OCI-LY7 (cell line): ENCODE measurements around the gene THYN1. TPM values are rescaled to one million over a fixed set of nuclear protein-coding genes. Genes with fewer than 3 reads are reported as not detected.

ENCODE experiments used
- BruUV-seq: library from RNA; stranded (reverse); fragments of 400-500 nt; replicated peaks from 2 replicates; lab custom pipeline; 2021; lab: Mats Ljungman, UMichigan
- CTCF ChIA-PET: fragments of 300-600 bp; sonication (Branson Sonifier 250); formaldehyde crosslinking; loops from one replicate; lab custom pipeline; 2022; ENCODE audit warnings: antibody characterized with exemption; ENCODE audit not compliant: unreplicated experiment; lab: Charles Lee
- POLR2A ChIA-PET: fragments of 300-600 bp; sonication (Branson Sonifier 250); formaldehyde crosslinking; loops from one replicate; lab custom pipeline; 2022; ENCODE audit warnings: antibody characterized with exemption; lab: Charles Lee
- DNase-seq: peaks from one replicate; pipeline ENCODE4 v3.0.0-alpha.2; 2015; ENCODE audit warnings: low spot score
- H2AFZ ChIP-seq: fragments of 200-600 bp; sonication (generic), shearing (Covaris generic); 2 replicates; pipeline ENCODE4 v1.6.1; 2014; ENCODE audit warnings: mild to moderate bottlenecking, antibody characterized with exemption, low read length, moderate library complexity
- H3K27ac ChIP-seq: fragments of 200-600 bp; sonication (generic); 2 replicates; pipeline ENCODE4 v1.5.1; 2014; ENCODE audit warnings: mixed run types, low read depth, mild to moderate bottlenecking, moderate library complexity, low read length, inconsistent platforms; ENCODE audit not compliant: poor library complexity, severe bottlenecking
- H3K36me3 ChIP-seq: fragments of 200-600 bp; sonication (generic); 2 replicates; pipeline ENCODE4 v1.6.1; 2014; ENCODE audit warnings: mild to moderate bottlenecking, antibody characterized with exemption, low read length, moderate library complexity, mixed read lengths; ENCODE audit not compliant: insufficient read depth
- H3K4me1 ChIP-seq: fragments of 200-600 bp; sonication (generic); 2 replicates; pipeline ENCODE4 v1.5.1; 2014; ENCODE audit warnings: mild to moderate bottlenecking, low read length; ENCODE audit not compliant: insufficient read depth, poor library complexity, severe bottlenecking
- H3K4me2 ChIP-seq: fragments of 200-600 bp; sonication (generic); 2 replicates; pipeline ENCODE4 v1.6.1; 2014; ENCODE audit warnings: mild to moderate bottlenecking, low read length
- H3K4me3 ChIP-seq: fragments of 200-600 bp; sonication (generic); 2 replicates; pipeline ENCODE4 v1.5.1; 2014; ENCODE audit warnings: mild to moderate bottlenecking, low read depth, low read length; ENCODE audit not compliant: poor library complexity, severe bottlenecking
- H3K79me2 ChIP-seq: fragments of 200-600 bp; sonication (generic); 2 replicates; pipeline ENCODE4 v1.6.1; 2016; ENCODE audit warnings: low read depth, mild to moderate bottlenecking, low read length, moderate library complexity, mixed read lengths; ENCODE audit not compliant: insufficient read depth
- H3K9me2 ChIP-seq: fragments of 200-600 bp; sonication (generic); 2 replicates; pipeline ENCODE4 v1.6.1; 2016; ENCODE audit warnings: mild to moderate bottlenecking, low read length, mixed read lengths; ENCODE audit not compliant: insufficient read depth
- H3K9me3 ChIP-seq: fragments of 200-600 bp; sonication (generic); 2 replicates; pipeline ENCODE4 v1.6.1; 2014; ENCODE audit warnings: mild to moderate bottlenecking, mixed run types, low read length, mixed read lengths
- H4K20me1 ChIP-seq: fragments of 200-600 bp; sonication (generic); 2 replicates; pipeline ENCODE4 v1.6.1; 2014; ENCODE audit warnings: mild to moderate bottlenecking, antibody characterized with exemption, low read length, moderate library complexity, mixed read lengths; ENCODE audit not compliant: insufficient read depth
- CTCF ChIP-seq: fragments of 200-600 bp; sonication (generic); conservative IDR thresholded peaks from 2 replicates; pipeline ENCODE4 v1.5.1; 2014; ENCODE audit warnings: mild to moderate bottlenecking, antibody characterized with exemption, low read length, moderate library complexity, mixed read lengths
- EZH2phosphoT487 ChIP-seq: fragments of 200-600 bp; sonication (generic); IDR thresholded peaks from 2 replicates; pipeline ENCODE4 v1.6.1; 2018; ENCODE audit warnings: low read depth, borderline replicate concordance, mild to moderate bottlenecking, mixed run types, antibody characterized with exemption, low read length, moderate library complexity, mixed read lengths
- intact Hi-C: fragments of 100-400 bp; cut with micrococcal nuclease; formaldehyde crosslinking; loops from one replicate; pipeline ENCODE4 v1.10.0; 2022; ENCODE audit not compliant: unreplicated experiment
- total RNA-seq, 2 experiments: library from RNA; depleted of rRNA in 1 of 2; stranded (reverse); fragments of >200 nt in 1 of 2; shearing (Covaris generic) in 1 of 2; gene quantifications; 2 replicates each; pipeline ENCODE4 v1.2.3, GENCODE V29; 2014 to 2022

Gene THYN1
- total RNA-seq, 2 experiments from 2014 or later = 51.6 to 101 TPM

GRCh38 chr11:134267461-134267860, 14.3 kb upstream of the THYN1 start:
- no TSS peak for BruUV-seq
- no peaks in the 10 kb centered on the region for H3K9me3 ChIP-seq
- TF ChIP-seq EZH2phosphoT487 (no peak), CTCF (no peak)
- POLR2A ChIA-PET = no interaction called here
- H3K36me3 ChIP-seq = no peaks in the 10 kb centered on the region
- intact Hi-C loops = no loop called here
- no peak overlapping the region for H3K27ac ChIP-seq
- no peaks in the 10 kb centered on the region for H3K9me2 ChIP-seq
- H3K79me2 ChIP-seq = no peaks in the 10 kb centered on the region
- no peak overlapping the region for H3K4me2 ChIP-seq
- H2AFZ ChIP-seq = no peak overlapping the region
- no peaks in the 10 kb centered on the region for H3K4me1 ChIP-seq
- DNase-seq = no peak
- no peak overlapping the region for H3K4me3 ChIP-seq
- CTCF ChIA-PET = no interaction called here
- H4K20me1 ChIP-seq = no peaks in the 10 kb centered on the region

- no peaks in the 10 kb centered on the region for H3K4me1 ChIP-seq
- H3K4me3 ChIP-seq = no peak overlapping the region
- H3K27ac ChIP-seq = no peak overlapping the region
- no peaks in the 10 kb centered on the region for H3K9me3 ChIP-seq
- H4K20me1 ChIP-seq = no peaks in the 10 kb centered on the region
- ChIA-PET CTCF (no interaction called here), POLR2A (interaction anchor here (0.7 kb wide), 1 partner anchor 12 kb away, joined by 4 read pairs; no protein-coding TSS in a partner anchor)
- H3K4me2 ChIP-seq = no peak overlapping the region
- no peaks in the 10 kb centered on the region for H3K79me2 ChIP-seq
- no TSS peak for BruUV-seq
- no peaks in the 10 kb centered on the region for H3K36me3 ChIP-seq
- DNase-seq = no peak
- no peak overlapping the region for H2AFZ ChIP-seq
- no peak for TF ChIP-seq EZH2phosphoT487
- TF ChIP-seq CTCF = no peak
- intact Hi-C loops = no loop called here
- H3K9me2 ChIP-seq = no peaks in the 10 kb centered on the region
Measured at GRCh38 chr11:134266841-134267251, 13.7 kb upstream of the THYN1 start.

GRCh38 chr11:134266440-134266839, 13.3 kb upstream of the THYN1 start:
- H3K9me2 ChIP-seq = no peaks in the 10 kb centered on the region
- TF ChIP-seq EZH2phosphoT487 (no peak), CTCF (no peak)
- H3K79me2 ChIP-seq = no peaks in the 10 kb centered on the region
- H4K20me1 ChIP-seq = no peaks in the 10 kb centered on the region
- BruUV-seq = no TSS peak
- no peak overlapping the region for H3K4me2 ChIP-seq
- H2AFZ ChIP-seq = no peak overlapping the region
- CTCF ChIA-PET = no interaction called here
- H3K27ac ChIP-seq = no peak overlapping the region
- no peaks in the 10 kb centered on the region for H3K4me1 ChIP-seq
- intact Hi-C loops = no loop called here
- H3K9me3 ChIP-seq = no peaks in the 10 kb centered on the region
- no peak overlapping the region for H3K4me3 ChIP-seq
- DNase-seq = no peak
- H3K36me3 ChIP-seq = peaks cover 4% of the 10 kb centered on the region; the same call in 1 of the 2 replicates
- POLR2A ChIA-PET = interaction anchor here (0.7 kb wide), 1 partner anchor 12 kb away, joined by 4 read pairs; no protein-coding TSS in a partner anchor
